HG02884 (cell line): ENCODE data around the gene ADAMTS17.

Source experiments
- ATAC-seq: cut with Tn5 transposase; IDR thresholded peaks from one replicate; pipeline ENCODE4 v1.9.1; 2021; ENCODE audit warnings: mild to moderate bottlenecking, moderate library complexity; ENCODE audit not compliant: unreplicated experiment

Gene ADAMTS17

DNA sequence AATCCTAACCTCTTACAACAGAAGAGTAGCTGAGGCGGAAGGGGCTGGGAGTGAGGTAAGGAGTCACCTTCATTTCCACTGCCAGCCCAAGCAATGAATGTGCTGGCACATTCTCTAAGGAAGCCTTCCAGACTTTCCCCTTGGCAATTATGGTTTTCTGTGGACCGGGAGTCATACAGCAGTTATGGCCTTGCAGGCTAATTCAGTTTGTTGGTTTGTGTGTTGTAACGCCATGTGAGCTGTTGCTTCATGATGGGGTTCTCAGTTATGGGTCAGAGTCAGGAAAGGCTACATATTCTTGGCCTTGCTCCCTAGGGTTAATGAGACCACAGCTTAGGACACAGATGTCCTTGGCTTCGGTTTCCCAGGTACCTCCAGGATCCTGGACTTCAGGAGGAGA is 137.0 kb downstream of the ADAMTS17 start:
- ATAC-seq = no peak

DNA sequence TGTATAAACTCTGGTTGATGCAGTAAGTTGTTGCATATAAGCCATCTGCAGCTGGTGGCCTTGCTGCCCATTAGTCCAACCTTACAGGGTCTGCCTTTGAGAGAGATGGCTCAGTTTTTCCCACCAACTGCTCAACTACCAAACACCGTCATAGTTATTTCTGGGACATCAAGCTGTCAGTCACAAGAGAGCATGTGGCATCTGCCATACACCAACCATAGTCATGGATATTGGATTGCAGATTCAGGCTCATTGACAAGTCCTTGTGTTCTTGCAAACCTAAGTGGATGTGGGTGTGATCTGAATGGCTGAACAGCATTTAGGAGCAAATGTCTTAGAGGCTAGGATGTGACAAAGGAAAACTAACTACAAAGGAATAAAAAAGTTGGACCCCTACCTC is 137.6 kb downstream of the ADAMTS17 start:
- ATAC-seq = no peak

DNA sequence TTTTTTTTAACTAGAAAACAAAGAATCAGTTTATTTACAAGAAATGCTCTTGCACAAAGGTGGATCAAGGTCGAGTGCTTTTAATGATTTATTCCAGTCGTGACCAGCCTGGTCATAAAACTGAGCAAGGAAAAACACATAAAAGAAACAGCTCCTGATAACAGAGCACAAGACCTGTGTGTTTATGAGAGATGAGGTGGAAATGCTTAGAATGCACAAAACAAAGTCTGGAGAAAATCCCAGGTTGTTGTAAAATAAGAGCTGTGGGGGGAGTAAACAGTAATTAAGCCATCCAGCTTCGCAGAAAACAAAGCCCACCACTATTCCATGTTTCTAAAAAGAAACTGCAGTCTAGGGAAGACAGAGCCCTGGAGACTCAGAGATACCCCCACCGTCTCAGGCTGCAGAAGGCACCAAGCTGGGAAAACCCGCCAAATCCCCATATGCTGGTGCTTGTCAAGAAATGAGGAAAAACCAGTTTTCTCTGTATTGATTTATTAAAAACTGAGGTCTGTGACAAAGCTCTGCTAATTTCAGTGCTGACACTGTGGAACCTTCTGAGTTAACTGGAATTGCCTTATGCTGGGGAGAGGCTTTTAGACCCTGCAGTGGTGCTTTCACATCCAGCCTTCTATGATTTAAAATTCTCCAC is 139.3 kb downstream of the ADAMTS17 start:
- ATAC-seq = no peak

DNA sequence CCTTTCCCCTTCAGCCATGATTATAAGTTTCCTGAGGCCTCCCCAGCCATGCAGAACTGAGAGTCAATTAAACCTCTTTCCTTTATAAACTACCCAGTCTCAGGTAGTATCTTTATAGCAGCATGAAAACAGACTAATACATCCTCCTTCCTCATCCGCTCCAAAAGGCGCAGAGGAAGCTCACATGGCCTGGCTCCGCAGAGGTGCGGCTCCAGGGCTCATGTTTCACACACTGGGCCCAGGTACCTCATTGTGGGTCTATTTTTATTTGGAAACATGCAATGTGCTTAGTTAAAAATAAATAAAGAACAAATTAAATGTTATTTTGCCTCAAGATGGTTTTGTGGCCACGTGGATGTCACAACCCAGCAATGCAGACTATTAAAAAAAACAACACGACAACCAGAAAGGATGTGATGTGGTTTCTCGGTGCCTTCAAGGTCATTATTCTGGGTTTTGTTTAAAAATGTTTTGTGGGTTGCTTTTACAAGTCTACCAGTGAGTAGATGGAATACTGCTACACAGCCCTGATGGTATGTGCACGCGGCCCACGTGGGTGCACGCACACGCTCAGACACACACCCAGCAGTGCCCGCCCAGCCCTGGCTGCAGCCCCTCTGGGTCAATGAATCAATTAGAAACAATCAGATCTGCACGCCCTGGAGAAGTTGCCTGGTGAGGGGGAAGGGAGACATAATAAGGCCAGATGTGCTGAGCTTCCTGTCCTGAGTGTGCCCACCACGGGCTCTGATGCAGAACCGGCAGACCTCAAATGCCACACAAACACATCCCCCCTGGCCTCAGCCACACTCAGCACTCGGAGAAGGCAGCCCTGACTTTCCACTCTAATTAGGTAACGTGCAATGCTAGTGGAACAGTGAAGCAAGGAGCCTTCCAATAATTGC is 140.1 kb downstream of the ADAMTS17 start:
- no peak for ATAC-seq

DNA sequence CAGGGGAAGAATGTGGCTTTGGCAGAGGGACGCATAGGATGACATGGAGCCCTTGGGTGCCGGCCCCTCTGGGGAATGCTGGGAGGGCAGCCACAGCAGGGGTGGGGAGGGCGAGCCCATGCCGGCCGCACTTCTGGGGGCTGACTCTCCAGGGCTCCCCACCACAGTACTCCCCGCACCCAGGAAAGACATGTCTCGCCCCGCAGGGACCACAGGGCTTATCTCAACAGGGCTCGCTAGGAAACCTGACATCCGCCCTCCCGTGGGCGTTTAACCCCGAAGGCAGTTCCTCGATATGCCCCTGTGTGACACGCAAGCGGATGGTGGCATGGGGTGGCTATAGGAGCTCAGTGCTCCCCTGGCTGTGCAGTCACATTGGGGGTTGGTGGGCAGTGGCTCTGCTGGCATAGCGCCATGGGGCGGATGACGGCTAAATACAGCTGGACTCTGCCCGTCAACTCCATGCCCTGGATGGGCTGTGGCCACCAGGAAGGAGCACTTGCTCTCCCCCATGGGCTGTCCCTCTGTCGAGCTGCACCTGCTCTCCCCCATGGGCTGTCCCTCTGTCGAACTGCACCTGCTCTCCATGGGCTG is 141.4 kb downstream of the ADAMTS17 start:
- ATAC-seq = no peak

DNA sequence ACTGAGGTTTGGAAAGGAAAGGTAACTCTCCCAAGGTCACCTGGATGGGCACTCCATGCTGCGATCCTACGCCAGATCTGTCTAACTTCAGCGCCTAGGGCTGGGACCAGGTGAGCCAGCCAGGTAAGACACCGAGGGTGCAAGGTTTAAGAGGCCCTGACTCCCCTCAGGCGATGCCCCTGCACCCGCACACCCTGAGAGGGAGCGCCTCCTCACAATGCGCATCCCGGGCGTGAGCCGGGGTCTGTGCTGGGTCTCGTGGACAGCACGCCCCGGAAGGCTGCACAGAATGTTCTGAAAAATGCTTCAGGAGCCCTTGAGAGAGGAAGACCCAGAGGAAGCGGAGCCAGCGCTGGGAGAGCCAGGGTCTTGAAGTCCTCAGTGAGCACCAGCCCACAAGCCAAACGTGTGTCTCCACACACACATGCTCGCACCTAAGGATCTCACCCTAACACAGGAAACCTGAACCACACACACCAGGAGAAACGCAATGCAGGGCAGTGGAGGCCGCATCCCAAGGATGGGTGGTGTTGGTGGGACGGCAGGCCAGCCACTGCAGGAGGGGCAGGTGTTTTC is 142.0 kb downstream of the ADAMTS17 start:
- ATAC-seq = no peak

DNA sequence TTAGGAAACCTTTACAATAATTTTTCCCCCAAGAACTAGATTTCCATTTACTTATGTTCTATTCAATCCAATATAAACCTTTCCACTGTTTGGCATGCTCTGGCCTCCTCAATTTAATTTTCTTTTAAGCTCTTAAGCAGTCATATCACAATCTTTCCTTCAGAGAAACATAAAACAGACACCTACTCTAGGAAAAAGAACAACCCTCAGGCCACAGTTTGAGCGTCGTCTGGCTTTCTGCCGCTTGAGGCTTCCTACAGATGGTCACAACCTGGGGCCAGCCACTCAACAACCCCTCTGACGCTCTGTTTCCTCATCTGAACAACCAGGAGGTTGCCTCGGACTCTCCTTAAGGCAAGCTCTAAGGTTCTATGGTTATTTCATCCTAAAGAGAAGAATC is 143.3 kb downstream of the ADAMTS17 start:
- ATAC-seq = no peak

DNA sequence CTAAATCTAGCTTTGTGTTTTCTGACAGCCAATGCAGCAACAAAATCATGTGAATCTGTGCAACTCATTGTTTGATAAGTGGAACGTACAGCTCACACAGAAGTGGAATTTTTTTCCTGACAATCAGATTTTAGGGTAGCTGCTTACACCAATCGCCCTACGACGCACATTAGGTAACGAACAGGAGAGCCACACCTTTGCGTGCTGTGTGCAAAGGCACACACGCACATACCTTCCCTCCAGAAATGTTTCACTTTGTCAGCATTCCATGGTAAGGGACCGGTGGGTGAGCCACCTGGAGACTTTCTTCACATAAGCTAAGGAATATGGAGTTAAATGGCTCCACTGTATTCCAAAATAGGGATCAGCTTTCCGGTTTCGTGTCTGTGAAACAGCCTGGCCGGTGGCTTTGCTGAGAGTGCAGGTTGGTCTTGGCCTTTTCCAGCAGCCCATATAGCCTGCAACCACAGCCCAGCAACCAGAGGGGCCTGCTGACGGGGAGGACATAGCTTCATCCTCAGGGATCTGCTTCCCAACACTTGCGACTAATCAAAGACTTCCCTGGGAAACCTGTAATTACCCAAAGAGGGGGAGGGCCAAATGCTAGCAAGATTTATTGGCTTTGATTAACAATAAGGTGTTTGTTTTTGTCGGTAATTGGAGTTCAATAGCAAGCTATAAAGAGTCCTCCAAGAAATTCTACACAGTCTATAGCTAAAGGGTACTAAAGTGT is 145.3 kb downstream of the ADAMTS17 start:
- no peak for ATAC-seq

DNA sequence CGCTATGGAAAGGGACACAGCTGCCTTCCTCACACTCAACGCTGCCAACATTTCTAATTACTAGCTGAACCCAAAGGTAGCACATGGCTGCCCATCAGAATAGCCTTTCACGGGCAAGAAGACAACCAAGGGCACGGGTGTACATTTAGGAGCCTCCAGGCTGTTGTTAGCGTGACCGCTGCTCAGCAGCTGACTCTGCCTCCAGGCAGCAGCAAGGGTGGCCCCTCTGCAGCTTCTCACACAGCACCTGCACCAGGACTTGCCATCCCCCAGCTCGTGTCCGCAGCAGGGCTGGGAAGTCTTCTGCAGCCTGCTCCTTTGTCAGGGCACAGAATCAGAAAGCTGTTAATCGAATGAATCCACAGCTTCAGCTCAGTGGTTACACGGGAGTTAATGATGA is 146.8 kb downstream of the ADAMTS17 start:
- no peak for ATAC-seq

DNA sequence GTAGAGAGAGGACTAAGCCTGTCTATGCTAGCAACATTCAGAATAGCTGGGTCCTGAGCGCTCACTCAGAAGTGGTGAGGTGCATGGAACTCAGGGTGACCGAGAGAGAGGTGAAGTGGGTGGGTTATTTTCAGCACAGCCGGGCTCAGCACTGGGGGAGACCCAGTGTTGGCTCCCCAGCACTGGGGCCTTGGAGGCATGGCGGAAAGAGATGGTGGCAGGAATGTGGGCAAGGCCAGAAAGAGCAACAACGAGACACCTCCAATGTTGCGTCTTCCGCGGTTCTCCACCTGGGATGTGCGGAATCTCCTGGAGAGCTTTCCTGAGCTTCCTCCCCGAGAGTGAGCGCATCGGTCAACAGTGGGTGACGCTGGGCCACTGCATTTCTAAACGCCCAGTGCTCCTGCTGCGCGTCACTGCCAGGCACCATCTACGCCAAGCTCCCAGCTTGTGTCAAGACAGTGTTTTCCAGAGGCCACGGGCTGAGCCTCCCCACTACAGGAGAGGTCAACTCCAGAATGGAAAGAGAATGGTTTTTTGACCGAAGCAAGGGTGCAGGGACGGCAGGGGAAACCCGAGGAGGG is 148.4 kb downstream of the ADAMTS17 start:
- ATAC-seq = no peak

DNA sequence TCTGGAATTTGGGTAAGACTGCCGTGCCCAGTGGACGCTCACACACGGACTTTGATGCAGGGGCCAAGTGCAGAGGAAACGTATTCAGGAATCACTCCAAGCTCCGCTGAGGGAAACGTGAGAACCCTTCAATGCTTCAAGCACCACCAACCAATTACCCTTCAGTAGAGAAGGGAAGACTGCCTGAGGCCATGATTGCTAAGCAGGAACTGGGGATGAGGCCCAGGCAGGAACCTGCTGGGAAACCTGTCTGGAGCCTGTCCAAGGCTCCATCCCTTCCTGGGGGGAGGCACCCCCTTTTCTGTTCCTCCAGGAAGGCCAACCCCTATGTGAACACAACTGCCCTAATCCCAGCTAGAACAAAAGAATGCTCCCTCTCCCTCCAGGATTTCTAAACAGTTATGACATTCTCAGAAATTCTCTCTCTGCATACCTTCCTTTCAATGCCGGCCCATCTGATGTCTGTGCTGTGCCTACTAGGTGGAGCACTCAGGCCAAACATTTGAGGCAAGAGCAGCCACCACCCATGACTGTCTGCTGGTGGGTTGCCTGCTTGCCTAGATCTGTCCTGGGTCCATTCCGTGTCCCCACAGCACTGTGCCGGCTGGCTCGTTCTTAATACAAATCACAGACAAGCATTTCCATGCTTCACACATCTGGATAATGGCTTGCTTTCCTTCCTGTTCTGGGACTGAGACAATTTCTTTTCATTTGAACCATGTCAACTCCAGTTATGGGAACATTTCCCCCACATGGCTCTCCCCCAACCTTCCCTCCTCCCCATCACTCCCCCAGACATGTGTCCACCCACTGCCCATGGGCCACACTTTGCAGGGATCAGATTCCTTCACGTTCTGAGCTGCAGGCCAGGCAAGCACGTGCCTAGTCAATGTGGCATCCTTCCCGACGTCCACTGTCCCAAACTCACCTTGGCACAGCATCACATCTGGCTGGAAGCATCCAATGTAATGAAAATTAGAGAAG is 149.4 kb downstream of the ADAMTS17 start:
- ATAC-seq = no peak

DNA sequence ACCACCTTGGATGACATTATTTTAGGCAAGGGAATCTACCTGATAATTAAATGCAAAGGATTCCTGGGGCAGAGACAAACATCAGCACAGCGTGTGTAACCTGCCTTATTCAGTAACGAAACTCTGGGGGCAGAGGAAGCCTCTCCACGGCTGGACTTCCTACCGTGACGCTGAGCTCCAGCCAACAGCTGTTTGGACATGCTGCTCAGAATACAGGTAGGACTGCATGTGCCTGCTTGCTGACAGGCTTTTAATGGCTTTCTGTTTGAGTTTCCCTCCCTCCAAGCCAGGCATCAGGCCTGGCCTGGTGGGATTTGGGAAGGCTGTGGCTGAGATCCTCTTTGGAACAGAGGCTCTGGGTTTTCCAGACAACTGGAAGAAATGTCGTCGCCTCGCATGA is 150.6 kb downstream of the ADAMTS17 start:
- ATAC-seq = no peak

DNA sequence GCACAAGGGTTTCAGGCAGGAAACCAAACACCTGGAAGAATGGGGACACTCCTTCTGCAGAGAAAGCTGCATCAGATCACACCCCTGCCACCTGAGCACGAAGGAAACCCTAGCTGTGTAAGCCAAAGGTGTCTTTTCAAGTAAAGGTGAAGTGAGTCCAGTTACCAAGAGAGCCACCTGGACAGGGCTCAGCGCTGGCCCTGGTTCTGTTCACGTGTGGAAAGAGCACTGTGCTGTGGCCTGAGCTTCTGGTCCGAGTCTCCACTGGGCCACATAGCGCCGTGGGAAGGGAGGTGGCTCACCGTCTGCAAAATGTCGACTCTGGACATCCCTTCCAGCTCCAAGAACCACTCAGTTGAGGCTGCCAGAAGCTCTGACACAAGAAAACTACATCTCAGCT is 151.1 kb downstream of the ADAMTS17 start:
- no peak for ATAC-seq

DNA sequence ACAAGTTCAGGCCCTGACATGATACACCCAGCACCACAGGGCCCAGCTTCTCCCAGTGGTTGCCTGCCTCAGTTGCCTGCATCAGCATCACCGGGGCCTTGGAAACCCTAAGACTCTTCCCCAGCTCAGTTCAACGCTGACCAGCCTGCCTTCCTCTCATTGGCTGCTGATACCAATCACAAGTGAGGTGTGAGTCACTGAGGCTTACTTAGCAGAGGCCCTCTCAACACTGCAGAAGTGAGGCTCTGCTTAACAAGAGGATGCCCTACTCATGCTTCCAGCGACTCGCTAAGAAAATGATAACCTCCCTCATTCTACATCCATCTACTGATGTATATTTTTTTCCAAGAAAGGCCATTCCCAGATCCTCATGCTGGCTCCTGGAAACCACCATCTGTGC is 151.9 kb downstream of the ADAMTS17 start:
- no peak for ATAC-seq

DNA sequence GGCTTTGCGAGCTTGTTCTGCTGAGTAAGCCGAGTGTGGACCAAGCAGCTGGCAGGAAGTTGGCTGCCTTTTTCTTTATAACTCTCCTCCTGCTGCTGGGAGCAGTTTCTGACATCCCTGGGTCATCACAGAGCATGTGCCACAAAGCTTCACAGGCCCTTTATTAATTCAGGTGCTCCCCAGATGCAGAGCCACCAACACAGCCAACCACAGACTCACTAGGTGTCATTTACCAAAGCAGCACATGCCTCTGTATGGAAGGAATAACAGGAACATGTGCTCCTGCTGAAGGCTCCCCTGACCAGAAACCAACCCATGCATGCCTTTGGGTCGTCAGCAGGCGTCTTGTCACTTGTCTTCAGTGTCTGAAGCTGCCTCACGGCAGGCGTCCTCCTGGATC is 152.5 kb downstream of the ADAMTS17 start:
- no peak for ATAC-seq

DNA sequence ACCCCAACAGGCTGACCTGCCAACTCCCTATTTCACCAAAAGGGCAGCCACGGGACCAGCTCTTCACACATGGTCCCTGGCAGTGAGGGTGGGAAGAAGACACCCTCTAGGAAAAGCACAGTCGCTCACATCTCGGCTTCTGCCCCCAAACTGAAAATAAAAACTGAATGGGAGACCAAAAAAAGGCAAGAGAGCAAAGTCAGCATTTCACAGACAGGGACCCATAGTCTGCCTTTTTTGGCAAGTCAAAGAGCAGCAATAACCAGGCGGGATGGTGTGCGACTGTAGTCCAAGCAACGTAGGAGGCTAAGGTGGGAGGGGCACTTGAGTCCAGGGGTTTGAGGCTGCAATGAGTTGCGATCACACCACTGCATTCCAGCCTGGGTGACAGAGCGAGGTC is 154.1 kb downstream of the ADAMTS17 start:
- ATAC-seq = no peak

DNA sequence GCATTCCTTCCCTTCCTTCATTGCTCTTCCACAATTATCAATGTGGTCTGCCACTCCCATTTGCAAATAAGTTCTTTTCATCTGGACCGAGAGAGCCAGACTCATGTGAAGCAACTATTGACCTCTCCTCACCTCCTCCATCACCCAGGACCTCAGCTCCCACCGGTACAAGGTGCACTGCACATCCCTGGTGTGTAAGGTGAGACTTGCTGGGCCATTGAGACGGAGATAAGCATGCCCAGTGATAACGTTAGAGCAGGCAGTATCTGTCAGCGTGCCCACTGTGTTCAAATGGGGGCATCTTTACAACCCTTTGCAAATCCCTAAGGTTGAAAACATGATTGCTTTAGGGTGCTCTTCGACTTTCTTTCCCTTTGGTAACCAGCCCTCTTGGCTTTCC is 154.8 kb downstream of the ADAMTS17 start:
- no peak for ATAC-seq

DNA sequence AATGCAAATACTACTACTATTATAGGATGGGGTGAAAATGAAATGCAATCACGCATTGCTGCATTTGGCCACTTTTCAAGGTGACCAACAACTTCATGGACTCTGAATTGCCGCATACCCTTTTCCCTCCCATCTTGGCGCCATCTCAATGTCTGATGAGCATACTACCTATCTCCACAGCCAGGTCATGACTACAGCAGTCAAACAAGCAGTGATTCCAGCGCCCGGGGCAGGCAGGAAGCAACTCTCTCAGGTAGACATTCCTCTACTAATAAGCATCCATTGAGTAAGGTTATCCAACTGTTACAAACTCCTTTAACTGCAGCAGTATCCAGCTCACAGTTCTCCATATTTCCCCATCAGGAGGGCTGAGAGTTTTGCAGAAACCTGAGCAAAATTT is 155.4 kb downstream of the ADAMTS17 start:
- no peak for ATAC-seq

DNA sequence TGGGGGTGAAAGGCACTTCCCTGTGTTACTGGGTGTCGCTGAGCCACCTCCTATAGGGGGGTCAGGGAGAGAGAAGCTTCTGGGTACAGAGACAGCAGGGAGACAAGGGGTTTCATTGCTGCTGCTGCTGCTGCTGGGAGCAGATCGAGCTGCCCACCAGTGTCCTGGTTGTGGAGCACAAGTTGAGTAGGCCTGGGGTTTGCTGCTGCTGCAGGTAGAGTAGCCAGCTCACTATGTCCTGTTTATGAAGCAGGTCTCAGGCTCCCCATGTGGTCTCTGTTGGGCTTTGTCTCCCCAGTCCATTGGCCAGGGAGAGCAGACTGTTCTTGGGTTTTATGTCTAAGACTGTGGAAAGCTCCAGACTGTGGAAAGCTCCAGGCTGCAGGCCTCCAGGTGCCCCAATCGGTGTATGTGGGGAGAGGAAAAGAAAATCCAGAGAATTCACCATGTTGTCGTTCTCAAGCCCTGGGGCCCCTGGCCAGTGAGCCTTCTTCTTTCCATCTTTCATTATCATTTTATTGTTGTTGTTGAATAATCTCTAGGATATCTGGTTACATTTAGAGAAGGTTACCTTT is 157.8 kb downstream of the ADAMTS17 start:
- ATAC-seq = no peak
